OCI-LY3 (cell line): ENCODE measurements around the gene ASCC3.

ENCODE experiments used
- EZH2phosphoT487 ChIP-seq: fragments of 200-600 bp; shearing (Covaris generic); IDR thresholded peaks from 2 replicates; pipeline ENCODE4 v1.6.1; 2018; ENCODE audit warnings: antibody characterized with exemption, mixed run types, low read depth
- TF ChIP-seq, protein P1 (sequence below): fragments of 200-600, 300-600 bp; sonication (generic); IDR thresholded peaks from 2 replicates; pipeline ENCODE4 v1.5.1; 2014; ENCODE audit warnings: antibody characterized with exemption, low read length, low read depth

- TF ChIP-seq, protein P1, sequence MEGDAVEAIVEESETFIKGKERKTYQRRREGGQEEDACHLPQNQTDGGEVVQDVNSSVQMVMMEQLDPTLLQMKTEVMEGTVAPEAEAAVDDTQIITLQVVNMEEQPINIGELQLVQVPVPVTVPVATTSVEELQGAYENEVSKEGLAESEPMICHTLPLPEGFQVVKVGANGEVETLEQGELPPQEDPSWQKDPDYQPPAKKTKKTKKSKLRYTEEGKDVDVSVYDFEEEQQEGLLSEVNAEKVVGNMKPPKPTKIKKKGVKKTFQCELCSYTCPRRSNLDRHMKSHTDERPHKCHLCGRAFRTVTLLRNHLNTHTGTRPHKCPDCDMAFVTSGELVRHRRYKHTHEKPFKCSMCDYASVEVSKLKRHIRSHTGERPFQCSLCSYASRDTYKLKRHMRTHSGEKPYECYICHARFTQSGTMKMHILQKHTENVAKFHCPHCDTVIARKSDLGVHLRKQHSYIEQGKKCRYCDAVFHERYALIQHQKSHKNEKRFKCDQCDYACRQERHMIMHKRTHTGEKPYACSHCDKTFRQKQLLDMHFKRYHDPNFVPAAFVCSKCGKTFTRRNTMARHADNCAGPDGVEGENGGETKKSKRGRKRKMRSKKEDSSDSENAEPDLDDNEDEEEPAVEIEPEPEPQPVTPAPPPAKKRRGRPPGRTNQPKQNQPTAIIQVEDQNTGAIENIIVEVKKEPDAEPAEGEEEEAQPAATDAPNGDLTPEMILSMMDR: peak; percentile 37
- no peak for TF ChIP-seq EZH2phosphoT487
Observed at GRCh38 chr6:100664274-100665040, 216.7 kb downstream of the ASCC3 start.
